Tibial artery (tissue), 4 donors: ENCODE data around the gene GNB1L.

ENCODE experiments used
- DNase-seq, 2 donors: peaks; one replicate each; pipeline ENCODE4 v3.0.0-alpha.2; 2019
- H3K27ac ChIP-seq, 2 donors: fragments of 200-600 bp; sonication (generic) in 1 of 2; 1 replicate in 1 of 2; 2 replicates in 1 of 2; pipeline ENCODE4 v1.5.1; 2018 to 2019; ENCODE audit warnings: mild to moderate bottlenecking in 1 of 2
- H3K27me3 ChIP-seq, 2 donors: fragments of 200-600 bp; sonication (generic) in 1 of 2; one replicate each; pipeline versions ENCODE4 v1.5.1 to v1.6.0; 2016 to 2019
- H3K36me3 ChIP-seq, 3 donors: fragments of 200-600 bp; sonication (generic) in 2 of 3; one replicate each; pipeline ENCODE4 v1.5.1; 2016 to 2019; ENCODE audit warnings: mild to moderate bottlenecking in 2 of 3
- H3K4me1 ChIP-seq, 4 donors: fragments of 200-600 bp; sonication (generic) in 2 of 4; 1 replicate in 3 of 4; 2 replicates in 1 of 4; pipeline ENCODE4 v1.5.1; 2016 to 2019
- H3K4me3 ChIP-seq, 2 donors: fragments of 200-600 bp; sonication (generic) in 1 of 2; 1 replicate in 1 of 2; 2 replicates in 1 of 2; pipeline ENCODE4 v1.5.1; 2018 to 2019; ENCODE audit warnings: mild to moderate bottlenecking in 2 of 2
- H3K9me3 ChIP-seq, 3 donors: fragments of 200-600 bp; sonication (generic) in 1 of 3; one replicate each; pipeline ENCODE4 v1.5.1; 2016 to 2019
- intact Hi-C: fragments of 100-400 bp; cut with DNase I; formaldehyde crosslinking; loops from one replicate; pipeline ENCODE4 v1.15.0; 2023; ENCODE audit warnings: low total_unique reads
- TF ChIP-seq, protein P1 (sequence below), 2 experiments: fragments of 200-600 bp in 1 of 2; fragments of 450-650 bp in 1 of 2; IDR thresholded peaks; one replicate each; pipeline ENCODE4 v1.5.1; 2017 to 2019; ENCODE audit warnings: antibody characterized with exemption in 2 of 2, mild to moderate bottlenecking in 1 of 2, moderate library complexity in 1 of 2

Gene GNB1L

DNA sequence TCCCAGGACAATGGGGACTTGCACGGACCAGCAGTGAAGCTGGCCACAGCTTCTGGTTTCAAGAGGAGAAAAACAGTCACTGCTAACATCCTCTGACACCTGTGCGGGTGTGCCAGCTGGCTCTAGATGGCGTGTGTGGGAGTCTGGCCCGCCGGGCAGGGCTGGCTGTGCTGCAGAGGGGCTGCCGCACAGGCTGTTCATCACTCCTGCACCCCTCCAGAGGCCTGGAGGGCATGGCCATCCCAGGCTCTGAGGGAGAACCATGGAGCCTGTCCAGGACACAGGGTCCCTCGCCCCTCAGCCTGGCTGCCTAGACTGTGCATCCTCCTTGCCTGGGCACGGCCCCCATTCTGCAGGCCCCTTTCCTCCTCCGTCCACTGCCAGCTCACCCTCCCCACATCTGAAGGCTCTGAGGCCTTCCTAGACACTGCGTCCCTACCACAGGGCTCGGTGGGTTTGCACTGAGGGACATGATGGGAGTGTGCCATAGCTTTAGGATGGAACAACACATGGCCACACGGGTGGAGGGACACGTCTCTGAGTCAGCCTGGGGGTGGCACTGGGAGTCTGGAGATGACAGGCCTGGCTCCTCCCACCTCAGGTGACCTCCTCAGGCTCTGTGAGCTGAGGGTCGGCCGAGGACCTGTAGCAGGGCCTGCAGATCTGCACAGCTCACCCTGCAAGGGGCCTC is 42.1 kb upstream of the GNB1L start:
- Histone ChIP-seq H3K27ac (no peak overlapping the region), H3K36me3 (peaks cover 12 to 96% (median 57%) of the 10 kb centered on the region in 3 donors), H3K27me3 (no peaks in the 10 kb centered on the region), H3K4me3 (no peak overlapping the region), H3K4me1 (peaks cover 0 to 8% (median 0%) of the 10 kb centered on the region in 4 donors), H3K9me3 (no peaks in the 10 kb centered on the region)
- intact Hi-C loops = no loop called here
- TF ChIP-seq, protein P1, sequence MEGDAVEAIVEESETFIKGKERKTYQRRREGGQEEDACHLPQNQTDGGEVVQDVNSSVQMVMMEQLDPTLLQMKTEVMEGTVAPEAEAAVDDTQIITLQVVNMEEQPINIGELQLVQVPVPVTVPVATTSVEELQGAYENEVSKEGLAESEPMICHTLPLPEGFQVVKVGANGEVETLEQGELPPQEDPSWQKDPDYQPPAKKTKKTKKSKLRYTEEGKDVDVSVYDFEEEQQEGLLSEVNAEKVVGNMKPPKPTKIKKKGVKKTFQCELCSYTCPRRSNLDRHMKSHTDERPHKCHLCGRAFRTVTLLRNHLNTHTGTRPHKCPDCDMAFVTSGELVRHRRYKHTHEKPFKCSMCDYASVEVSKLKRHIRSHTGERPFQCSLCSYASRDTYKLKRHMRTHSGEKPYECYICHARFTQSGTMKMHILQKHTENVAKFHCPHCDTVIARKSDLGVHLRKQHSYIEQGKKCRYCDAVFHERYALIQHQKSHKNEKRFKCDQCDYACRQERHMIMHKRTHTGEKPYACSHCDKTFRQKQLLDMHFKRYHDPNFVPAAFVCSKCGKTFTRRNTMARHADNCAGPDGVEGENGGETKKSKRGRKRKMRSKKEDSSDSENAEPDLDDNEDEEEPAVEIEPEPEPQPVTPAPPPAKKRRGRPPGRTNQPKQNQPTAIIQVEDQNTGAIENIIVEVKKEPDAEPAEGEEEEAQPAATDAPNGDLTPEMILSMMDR (IDR thresholded peaks at IDR 0.05) = no peak
- no peak for DNase-seq

DNA sequence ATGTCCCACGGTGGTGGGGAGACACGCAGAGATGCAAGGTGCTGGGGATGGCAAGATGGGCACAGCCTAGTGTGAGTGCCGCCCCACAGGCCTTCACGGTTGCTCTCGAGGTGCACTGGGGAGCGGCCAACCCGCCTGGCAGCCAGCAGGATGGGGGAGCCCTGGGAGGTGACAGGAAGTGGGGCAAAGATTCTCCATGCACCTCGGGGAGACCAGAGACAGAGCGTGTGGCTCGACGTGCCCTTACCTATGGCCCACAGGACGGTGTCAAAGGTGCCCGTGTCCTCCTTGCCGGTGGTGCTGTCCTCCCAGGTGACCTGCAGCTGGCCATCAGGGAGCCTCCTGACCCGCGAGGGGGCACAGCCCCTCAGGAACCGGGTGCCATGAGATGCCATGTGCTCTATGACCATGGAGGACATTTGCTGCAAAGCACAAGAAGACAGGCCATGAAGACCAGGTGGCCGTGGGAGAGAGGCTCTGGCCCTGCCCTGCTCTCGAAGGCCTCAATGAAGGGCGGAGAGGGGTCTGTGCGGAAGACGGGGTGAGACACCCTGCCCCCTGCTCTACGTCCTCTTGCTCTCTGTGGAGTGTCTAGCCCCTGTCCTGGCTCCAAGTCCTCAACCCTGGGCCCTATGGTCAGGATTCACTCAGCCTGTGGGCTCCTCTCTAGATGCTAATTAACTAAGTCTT is 40.6 kb upstream of the GNB1L start:
- Histone ChIP-seq H3K4me1 (peaks cover 0 to 16% (median 0%) of the 10 kb centered on the region in 4 donors), H3K4me3 (no peak overlapping the region), H3K27ac (no peak overlapping the region), H3K36me3 (peaks cover 14 to 97% (median 57%) of the 10 kb centered on the region in 3 donors), H3K9me3 (no peaks in the 10 kb centered on the region), H3K27me3 (no peaks in the 10 kb centered on the region)
- TF ChIP-seq, protein P1 (IDR thresholded peaks at IDR 0.05) = no peak
- intact Hi-C loops = no loop called here
- no peak for DNase-seq

DNA sequence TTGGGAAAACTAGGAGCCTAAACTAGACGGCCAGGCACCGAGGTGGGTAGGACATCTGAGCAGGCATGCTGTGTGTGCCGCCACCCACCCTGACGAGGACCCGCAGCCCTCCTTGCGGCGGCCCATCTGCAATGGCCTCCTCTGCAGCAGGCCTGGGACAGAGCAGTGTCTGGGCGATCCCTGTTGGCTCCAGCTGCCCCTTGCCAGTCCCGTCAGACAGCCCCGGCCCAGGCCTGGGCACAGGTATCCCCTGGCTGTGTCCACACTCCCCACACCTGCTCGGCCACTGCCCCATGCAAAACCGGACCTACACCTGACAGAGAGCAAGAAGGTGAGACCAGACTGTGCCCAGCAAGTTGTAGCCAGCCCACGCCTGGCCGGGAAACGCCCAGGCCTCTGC is 38.7 kb upstream of the GNB1L start:
- TF ChIP-seq, protein P1 (IDR thresholded peaks at IDR 0.05) = no peak
- Histone ChIP-seq H3K36me3 (peaks cover 14 to 91% (median 51%) of the 10 kb centered on the region in 3 donors), H3K4me3 (no peak overlapping the region), H3K9me3 (no peaks in the 10 kb centered on the region), H3K4me1 (peaks cover 0 to 16% (median 0%) of the 10 kb centered on the region in 4 donors), H3K27ac (no peak overlapping the region), H3K27me3 (no peaks in the 10 kb centered on the region)
- intact Hi-C loops = no loop called here
- DNase-seq = no peak

DNA sequence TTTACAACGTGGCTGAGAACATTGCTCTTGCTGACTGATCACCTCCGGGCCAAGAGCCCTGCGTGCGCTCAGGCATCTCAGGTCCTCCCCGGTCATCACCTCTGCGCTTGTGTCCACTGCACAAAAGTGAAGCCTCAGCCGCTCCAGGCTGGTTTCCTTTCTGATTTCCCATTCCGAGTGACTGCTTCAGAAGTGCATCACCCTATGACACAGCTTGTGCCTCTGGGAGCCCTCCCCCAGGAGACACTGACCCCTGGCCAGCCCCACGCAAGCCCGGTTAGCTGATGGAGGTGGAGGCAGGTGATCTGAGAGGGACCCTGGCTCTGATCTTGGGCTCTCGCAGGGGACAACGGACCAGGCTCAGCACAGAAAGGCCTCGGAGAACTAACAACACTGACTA is 38.3 kb upstream of the GNB1L start:
- no peak for DNase-seq
- TF ChIP-seq, protein P1 (IDR thresholded peaks at IDR 0.05) = no peak
- Histone ChIP-seq H3K27me3 (no peaks in the 10 kb centered on the region), H3K27ac (no peak overlapping the region), H3K4me1 (peaks cover 0 to 16% (median 0%) of the 10 kb centered on the region in 4 donors), H3K36me3 (peaks cover 14 to 89% (median 47%) of the 10 kb centered on the region in 3 donors), H3K4me3 (no peak overlapping the region), H3K9me3 (no peaks in the 10 kb centered on the region)
- intact Hi-C loops = no loop called here

- intact Hi-C loops = no loop called here
- Histone ChIP-seq H3K4me3 (no peak overlapping the region), H3K27me3 (no peaks in the 10 kb centered on the region), H3K27ac (no peak overlapping the region), H3K36me3 (peaks cover 14 to 87% (median 41%) of the 10 kb centered on the region in 3 donors), H3K9me3 (no peaks in the 10 kb centered on the region), H3K4me1 (peaks cover 0 to 16% (median 0%) of the 10 kb centered on the region in 4 donors)
- DNase-seq = no peak
- TF ChIP-seq, protein P1 (IDR thresholded peaks at IDR 0.05) = no peak
These were observed 37.7 kb upstream of the GNB1L start for GRCh38 chr22:19892257-19892879.
